ENCODE results near the gene FOSL2.

FOSL2 gene

DNA sequence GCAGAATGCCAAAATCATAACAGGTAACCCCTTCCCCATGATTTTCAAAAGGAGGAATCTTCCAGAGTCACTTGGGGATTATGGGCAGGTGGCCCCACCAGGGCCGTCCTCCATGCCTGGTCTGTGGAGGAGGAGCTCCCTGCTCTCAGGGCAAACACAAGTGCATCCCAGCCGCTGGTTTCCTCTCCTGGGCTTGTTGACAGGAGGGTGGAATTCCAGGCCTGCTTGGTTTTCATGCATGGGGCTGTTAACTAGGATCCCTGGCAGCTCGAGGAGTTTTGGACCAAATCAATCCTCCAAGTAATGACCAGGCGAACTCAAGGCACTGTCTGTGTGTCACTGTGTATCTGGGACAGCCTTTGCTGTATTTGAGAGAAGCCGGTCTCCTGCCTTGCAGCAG, 45.3 kb downstream of the FOSL2 start:
- CTCF ChIA-PET = interaction anchor here (0.6 kb wide), 3 partner anchors 18 to 734 kb away, joined by 3 read pairs; no protein-coding TSS in a partner anchor
- no peaks in the 10 kb centered on the region; the same call in 1 of the 2 replicates for H3K4me1 ChIP-seq (ENCODE audit: control insufficient read depth, insufficient read depth, low read length)
- H3K4me3 ChIP-seq (ENCODE audit: low read depth, low read length) = no peak overlapping the region
- POLR2A ChIA-PET = interaction anchor here (0.6 kb wide), 1 partner anchor 12 kb away, joined by 4 read pairs; no protein-coding TSS in a partner anchor
- H3K9me3 ChIP-seq (ENCODE audit: control insufficient read depth, insufficient read depth, low read depth, low read length) = no peaks in the 10 kb centered on the region; the same call in 1 of the 2 replicates
- TF ChIP-seq, protein P1, sequence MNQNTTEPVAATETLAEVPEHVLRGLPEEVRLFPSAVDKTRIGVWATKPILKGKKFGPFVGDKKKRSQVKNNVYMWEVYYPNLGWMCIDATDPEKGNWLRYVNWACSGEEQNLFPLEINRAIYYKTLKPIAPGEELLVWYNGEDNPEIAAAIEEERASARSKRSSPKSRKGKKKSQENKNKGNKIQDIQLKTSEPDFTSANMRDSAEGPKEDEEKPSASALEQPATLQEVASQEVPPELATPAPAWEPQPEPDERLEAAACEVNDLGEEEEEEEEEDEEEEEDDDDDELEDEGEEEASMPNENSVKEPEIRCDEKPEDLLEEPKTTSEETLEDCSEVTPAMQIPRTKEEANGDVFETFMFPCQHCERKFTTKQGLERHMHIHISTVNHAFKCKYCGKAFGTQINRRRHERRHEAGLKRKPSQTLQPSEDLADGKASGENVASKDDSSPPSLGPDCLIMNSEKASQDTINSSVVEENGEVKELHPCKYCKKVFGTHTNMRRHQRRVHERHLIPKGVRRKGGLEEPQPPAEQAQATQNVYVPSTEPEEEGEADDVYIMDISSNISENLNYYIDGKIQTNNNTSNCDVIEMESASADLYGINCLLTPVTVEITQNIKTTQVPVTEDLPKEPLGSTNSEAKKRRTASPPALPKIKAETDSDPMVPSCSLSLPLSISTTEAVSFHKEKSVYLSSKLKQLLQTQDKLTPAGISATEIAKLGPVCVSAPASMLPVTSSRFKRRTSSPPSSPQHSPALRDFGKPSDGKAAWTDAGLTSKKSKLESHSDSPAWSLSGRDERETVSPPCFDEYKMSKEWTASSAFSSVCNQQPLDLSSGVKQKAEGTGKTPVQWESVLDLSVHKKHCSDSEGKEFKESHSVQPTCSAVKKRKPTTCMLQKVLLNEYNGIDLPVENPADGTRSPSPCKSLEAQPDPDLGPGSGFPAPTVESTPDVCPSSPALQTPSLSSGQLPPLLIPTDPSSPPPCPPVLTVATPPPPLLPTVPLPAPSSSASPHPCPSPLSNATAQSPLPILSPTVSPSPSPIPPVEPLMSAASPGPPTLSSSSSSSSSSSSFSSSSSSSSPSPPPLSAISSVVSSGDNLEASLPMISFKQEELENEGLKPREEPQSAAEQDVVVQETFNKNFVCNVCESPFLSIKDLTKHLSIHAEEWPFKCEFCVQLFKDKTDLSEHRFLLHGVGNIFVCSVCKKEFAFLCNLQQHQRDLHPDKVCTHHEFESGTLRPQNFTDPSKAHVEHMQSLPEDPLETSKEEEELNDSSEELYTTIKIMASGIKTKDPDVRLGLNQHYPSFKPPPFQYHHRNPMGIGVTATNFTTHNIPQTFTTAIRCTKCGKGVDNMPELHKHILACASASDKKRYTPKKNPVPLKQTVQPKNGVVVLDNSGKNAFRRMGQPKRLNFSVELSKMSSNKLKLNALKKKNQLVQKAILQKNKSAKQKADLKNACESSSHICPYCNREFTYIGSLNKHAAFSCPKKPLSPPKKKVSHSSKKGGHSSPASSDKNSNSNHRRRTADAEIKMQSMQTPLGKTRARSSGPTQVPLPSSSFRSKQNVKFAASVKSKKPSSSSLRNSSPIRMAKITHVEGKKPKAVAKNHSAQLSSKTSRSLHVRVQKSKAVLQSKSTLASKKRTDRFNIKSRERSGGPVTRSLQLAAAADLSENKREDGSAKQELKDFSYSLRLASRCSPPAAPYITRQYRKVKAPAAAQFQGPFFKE (tag by site-specific recombination; IDR thresholded peaks at IDR 0.05; ENCODE audit: borderline replicate concordance) = no peak
- no peak for TF ChIP-seq ZNF174 (tag by site-specific recombination; IDR thresholded peaks at IDR 0.05)
- no peak for TF ChIP-seq ZNF596 (tag by site-specific recombination; IDR thresholded peaks at IDR 0.05)
- no peak for TF ChIP-seq ZNF560 (tag by site-specific recombination; IDR thresholded peaks at IDR 0.05; ENCODE audit: borderline replicate concordance)
- TF ChIP-seq ZNF426 (tag by site-specific recombination; IDR thresholded peaks at IDR 0.05) = no peak
- no peak for TF ChIP-seq ZNF629 (tag by site-specific recombination; IDR thresholded peaks at IDR 0.05)
- TF ChIP-seq ZNF292 (tag by site-specific recombination; IDR thresholded peaks at IDR 0.05; ENCODE audit: borderline replicate concordance, low read depth) = no peak
- TF ChIP-seq, protein P2, sequence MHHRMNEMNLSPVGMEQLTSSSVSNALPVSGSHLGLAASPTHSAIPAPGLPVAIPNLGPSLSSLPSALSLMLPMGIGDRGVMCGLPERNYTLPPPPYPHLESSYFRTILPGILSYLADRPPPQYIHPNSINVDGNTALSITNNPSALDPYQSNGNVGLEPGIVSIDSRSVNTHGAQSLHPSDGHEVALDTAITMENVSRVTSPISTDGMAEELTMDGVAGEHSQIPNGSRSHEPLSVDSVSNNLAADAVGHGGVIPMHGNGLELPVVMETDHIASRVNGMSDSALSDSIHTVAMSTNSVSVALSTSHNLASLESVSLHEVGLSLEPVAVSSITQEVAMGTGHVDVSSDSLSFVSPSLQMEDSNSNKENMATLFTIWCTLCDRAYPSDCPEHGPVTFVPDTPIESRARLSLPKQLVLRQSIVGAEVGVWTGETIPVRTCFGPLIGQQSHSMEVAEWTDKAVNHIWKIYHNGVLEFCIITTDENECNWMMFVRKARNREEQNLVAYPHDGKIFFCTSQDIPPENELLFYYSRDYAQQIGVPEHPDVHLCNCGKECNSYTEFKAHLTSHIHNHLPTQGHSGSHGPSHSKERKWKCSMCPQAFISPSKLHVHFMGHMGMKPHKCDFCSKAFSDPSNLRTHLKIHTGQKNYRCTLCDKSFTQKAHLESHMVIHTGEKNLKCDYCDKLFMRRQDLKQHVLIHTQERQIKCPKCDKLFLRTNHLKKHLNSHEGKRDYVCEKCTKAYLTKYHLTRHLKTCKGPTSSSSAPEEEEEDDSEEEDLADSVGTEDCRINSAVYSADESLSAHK (tag by site-specific recombination; IDR thresholded peaks at IDR 0.05) = no peak
- no peak for TF ChIP-seq ZNF48 (tag by site-specific recombination; IDR thresholded peaks at IDR 0.05)
- no peak for TF ChIP-seq ZBTB17 (tag by site-specific recombination; IDR thresholded peaks at IDR 0.05)
- TF ChIP-seq, protein P3, sequence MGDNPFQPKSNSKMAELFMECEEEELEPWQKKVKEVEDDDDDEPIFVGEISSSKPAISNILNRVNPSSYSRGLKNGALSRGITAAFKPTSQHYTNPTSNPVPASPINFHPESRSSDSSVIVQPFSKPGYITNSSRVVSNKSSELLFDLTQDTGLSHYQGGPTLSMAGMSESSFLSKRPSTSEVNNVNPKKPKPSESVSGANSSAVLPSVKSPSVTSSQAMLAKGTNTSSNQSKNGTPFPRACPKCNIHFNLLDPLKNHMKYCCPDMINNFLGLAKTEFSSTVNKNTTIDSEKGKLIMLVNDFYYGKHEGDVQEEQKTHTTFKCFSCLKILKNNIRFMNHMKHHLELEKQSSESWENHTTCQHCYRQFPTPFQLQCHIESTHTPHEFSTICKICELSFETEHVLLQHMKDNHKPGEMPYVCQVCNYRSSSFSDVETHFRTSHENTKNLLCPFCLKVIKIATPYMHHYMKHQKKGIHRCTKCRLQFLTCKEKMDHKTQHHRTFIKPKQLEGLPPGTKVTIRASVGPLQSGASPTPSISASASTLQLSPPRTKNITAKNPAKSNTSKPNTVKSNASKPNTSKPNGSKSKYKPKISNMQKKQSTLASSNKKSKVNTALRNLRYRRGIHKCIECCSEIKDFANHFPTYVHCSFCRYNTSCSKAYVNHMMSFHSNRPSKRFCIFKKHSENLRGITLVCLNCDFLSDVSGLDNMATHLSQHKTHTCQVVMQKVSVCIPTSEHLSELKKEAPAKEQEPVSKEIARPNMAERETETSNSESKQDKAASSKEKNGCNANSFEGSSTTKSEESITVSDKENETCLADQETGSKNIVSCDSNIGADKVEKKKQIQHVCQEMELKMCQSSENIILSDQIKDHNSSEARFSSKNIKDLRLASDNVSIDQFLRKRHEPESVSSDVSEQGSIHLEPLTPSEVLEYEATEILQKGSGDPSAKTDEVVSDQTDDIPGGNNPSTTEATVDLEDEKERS (tag by site-specific recombination; IDR thresholded peaks at IDR 0.05) = no peak
- TF ChIP-seq SP7 (tag by site-specific recombination; IDR thresholded peaks at IDR 0.05) = no peak
- TF ChIP-seq ZNF266 (tag by site-specific recombination; IDR thresholded peaks at IDR 0.05; ENCODE audit: low read depth) = no peak
- TF ChIP-seq, protein P4, sequence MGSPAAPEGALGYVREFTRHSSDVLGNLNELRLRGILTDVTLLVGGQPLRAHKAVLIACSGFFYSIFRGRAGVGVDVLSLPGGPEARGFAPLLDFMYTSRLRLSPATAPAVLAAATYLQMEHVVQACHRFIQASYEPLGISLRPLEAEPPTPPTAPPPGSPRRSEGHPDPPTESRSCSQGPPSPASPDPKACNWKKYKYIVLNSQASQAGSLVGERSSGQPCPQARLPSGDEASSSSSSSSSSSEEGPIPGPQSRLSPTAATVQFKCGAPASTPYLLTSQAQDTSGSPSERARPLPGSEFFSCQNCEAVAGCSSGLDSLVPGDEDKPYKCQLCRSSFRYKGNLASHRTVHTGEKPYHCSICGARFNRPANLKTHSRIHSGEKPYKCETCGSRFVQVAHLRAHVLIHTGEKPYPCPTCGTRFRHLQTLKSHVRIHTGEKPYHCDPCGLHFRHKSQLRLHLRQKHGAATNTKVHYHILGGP (tag by site-specific recombination; IDR thresholded peaks at IDR 0.05) = no peak
- no peaks in the 10 kb centered on the region for H3K36me3 ChIP-seq (ENCODE audit: control insufficient read depth in 2 of 2, insufficient read depth in 1 of 2, low read length in 2 of 2)
- H3K27ac ChIP-seq (ENCODE audit: extremely low read depth, low read depth, low read length) = no peak overlapping the region

Data from HEK293 (cell line).